HG03558 (cell line): ENCODE measurements around the gene PRPF6.

Experiments
- ATAC-seq: cut with Tn5 transposase; IDR thresholded peaks from one replicate; pipeline ENCODE4 v1.9.1; 2021; ENCODE audit warnings: moderate number of reproducible peaks; ENCODE audit not compliant: unreplicated experiment; ENCODE audit errors: extremely low read depth

The PRPF6 gene

GRCh38 chr20:64071341-64072332 lies 90.7 kb downstream of the PRPF6 start:
- no peak for ATAC-seq

GRCh38 chr20:64072498-64073063 lies 91.6 kb downstream of the PRPF6 start:
- no peak for ATAC-seq

- ATAC-seq: no peak
These were observed 92.7 kb downstream of the PRPF6 start for GRCh38 chr20:64073476-64074183.

- ATAC-seq: no peak
These were observed 93.4 kb downstream of the PRPF6 start for GRCh38 chr20:64074184-64074789.

GRCh38 chr20:64074963-64075362 lies 94.0 kb downstream of the PRPF6 start:
- ATAC-seq: no peak

- no peak for ATAC-seq
These were observed 94.6 kb downstream of the PRPF6 start for GRCh38 chr20:64075556-64075955.

GRCh38 chr20:64076061-64076997 lies 95.4 kb downstream of the PRPF6 start:
- no peak for ATAC-seq

GRCh38 chr20:64077094-64077493 lies 96.2 kb downstream of the PRPF6 start:
- ATAC-seq: no peak

- ATAC-seq: no peak
These were observed 96.6 kb downstream of the PRPF6 start for GRCh38 chr20:64077541-64077875.

- no peak for ATAC-seq
These were observed 97.1 kb downstream of the PRPF6 start for GRCh38 chr20:64077876-64078551.

GRCh38 chr20:64078934-64079272 lies 98.0 kb downstream of the PRPF6 start:
- no peak for ATAC-seq

GRCh38 chr20:64079273-64080012 lies 98.5 kb downstream of the PRPF6 start, which contains the start of gene RGS19:
TSS of gene RGS19 (minus strand) at chr20:64079518. CDS start at chr20:64076886, 2,632 bp downstream.
- ATAC-seq: no peak

- ATAC-seq: no peak
These were observed 99.3 kb downstream of the PRPF6 start, which contains the start of gene OPRL1 for GRCh38 chr20:64080013-64080812. TSS of gene OPRL1 (plus strand) at chr20:64080082. CDS start at chr20:64092721, 12,639 bp downstream.

- no peak for ATAC-seq
These were observed 100.1 kb downstream of the PRPF6 start for GRCh38 chr20:64080813-64081623.

GRCh38 chr20:64081624-64081964 lies 100.7 kb downstream of the PRPF6 start:
- no peak for ATAC-seq

- ATAC-seq: no peak
These were observed 101.3 kb downstream of the PRPF6 start for GRCh38 chr20:64082126-64082731.
